Vagina (tissue), 2 donors: Measurements from ENCODE around the gene CHRM4. TPM values are rescaled to one million over a fixed set of nuclear protein-coding genes. Genes with fewer than 3 reads are reported as not detected.

Experiments used
- DNase-seq, 2 donors: peaks; one replicate each; pipeline ENCODE4 v3.0.0-alpha.2; 2017; ENCODE audit errors: extremely low spot score in 2 of 2
- H3K27ac ChIP-seq: fragments of 200-600 bp; sonication (generic); one replicate; pipeline ENCODE4 v1.5.1; 2019
- H3K27me3 ChIP-seq: fragments of 200-600 bp; sonication (generic); one replicate; pipeline ENCODE4 v1.5.1; 2019
- H3K36me3 ChIP-seq, 2 donors: fragments of 200-600 bp; sonication (generic); one replicate each; pipeline ENCODE4 v1.5.1; 2017 to 2019
- H3K4me1 ChIP-seq: fragments of 200-600 bp; sonication (generic); one replicate; pipeline ENCODE4 v1.5.1; 2019
- H3K4me3 ChIP-seq, 2 donors: fragments of 200-600 bp; sonication (generic); 1 replicate in 1 of 2; 2 replicates in 1 of 2; pipeline ENCODE4 v1.5.1; 2016 to 2019
- H3K9me3 ChIP-seq: fragments of 200-600 bp; sonication (generic); one replicate; pipeline ENCODE4 v1.5.1; 2019
- CTCF ChIP-seq, 3 experiments: fragments of 450-650 bp in 2 of 3; fragments of 200-600 bp in 1 of 3; sonication (generic) in 1 of 3; IDR thresholded peaks; one replicate each; pipeline ENCODE4 v1.5.1; 2017 to 2019; ENCODE audit warnings: antibody characterized with exemption in 3 of 3, mild to moderate bottlenecking in 2 of 3, moderate library complexity in 2 of 3
- POLR2A ChIP-seq, 2 donors: fragments of 450-650 bp; IDR thresholded peaks; one replicate each; pipeline ENCODE4 v1.6.1; 2017; ENCODE audit warnings: antibody characterized with exemption in 2 of 2, mild to moderate bottlenecking in 2 of 2, moderate library complexity in 2 of 2
- POLR2AphosphoS5 ChIP-seq, 2 donors: sonication (generic); formaldehyde crosslinking; IDR thresholded peaks; one replicate each; pipeline ENCODE4 v1.9.0; 2017; ENCODE audit warnings: antibody characterized with exemption in 2 of 2, mild to moderate bottlenecking in 2 of 2, low read depth in 1 of 2; ENCODE audit not compliant: insufficient read depth in 1 of 2
- intact Hi-C: fragments of 100-400 bp; cut with DNase I; formaldehyde crosslinking; loops from one replicate; pipeline ENCODE4 v1.15.1; 2023
- total RNA-seq: library from RNA; depleted of rRNA; stranded (reverse); fragments of >200 nt; gene quantifications from one replicate; pipeline ENCODE4 v1.2.3, GENCODE V29; 2016

Gene CHRM4
- total RNA-seq, 1 donor from 2014 or later: not detected

GRCh38 chr11:46404476-46405017, 13.0 kb upstream of the CHRM4 start:
- intact Hi-C loops: no loop called here
- no peak for TF ChIP-seq CTCF (IDR thresholded peaks at IDR 0.05)
- TF ChIP-seq POLR2AphosphoS5 (IDR thresholded peaks at IDR 0.05; ENCODE audit: insufficient read depth in 1 of 2, low read depth in 1 of 2): no peak
- TF ChIP-seq POLR2A (IDR thresholded peaks at IDR 0.05): no peak
- Histone ChIP-seq H3K36me3 (peaks cover 0 to 32% of the 10 kb centered on the region in 2 donors), H3K9me3 (no peaks in the 10 kb centered on the region), H3K4me1 (no peaks in the 10 kb centered on the region), H3K27me3 (no peaks in the 10 kb centered on the region), H3K4me3 (no peak overlapping the region), H3K27ac (no peak overlapping the region)
- no peak for DNase-seq

GRCh38 chr11:46402957-46403902, 11.7 kb upstream of the CHRM4 start:
- intact Hi-C loops: no loop called here
- TF ChIP-seq POLR2AphosphoS5 (IDR thresholded peaks at IDR 0.05; ENCODE audit: insufficient read depth in 1 of 2, low read depth in 1 of 2): no peak
- no peak for TF ChIP-seq POLR2A (IDR thresholded peaks at IDR 0.05)
- no peak for TF ChIP-seq CTCF (IDR thresholded peaks at IDR 0.05)
- no peaks in the 10 kb centered on the region for H3K4me1 ChIP-seq
- H3K4me3 ChIP-seq: no peak overlapping the region
- no peaks in the 10 kb centered on the region for H3K9me3 ChIP-seq
- no peak for DNase-seq
- no peaks in the 10 kb centered on the region for H3K27me3 ChIP-seq
- peaks cover 0 to 23% of the 10 kb centered on the region in 2 donors for H3K36me3 ChIP-seq
- no peak overlapping the region for H3K27ac ChIP-seq

- H3K36me3 ChIP-seq: peaks cover 0 to 20% of the 10 kb centered on the region in 2 donors
- intact Hi-C loops: no loop called here
Observed at GRCh38 chr11:46397526-46397925, 6.0 kb upstream of the CHRM4 start.

GRCh38 chr11:46393759-46394158, 2.2 kb upstream of the CHRM4 start:
- no peak overlapping the region for H3K27ac ChIP-seq
- no peak overlapping the region for H3K4me3 ChIP-seq
- H3K36me3 ChIP-seq: peaks cover 0 to 20% of the 10 kb centered on the region in 2 donors
- peaks cover 13% of the 10 kb centered on the region for H3K27me3 ChIP-seq
- DNase-seq: no peak
- intact Hi-C loops: loop anchor here (5.0 kb wide), 1 partner anchor 149 kb away; no protein-coding TSS in a partner anchor
- no peaks in the 10 kb centered on the region for H3K9me3 ChIP-seq
- TF ChIP-seq CTCF (IDR thresholded peaks at IDR 0.05) (no peak), POLR2A (IDR thresholded peaks at IDR 0.05) (no peak), POLR2AphosphoS5 (IDR thresholded peaks at IDR 0.05; ENCODE audit: insufficient read depth in 1 of 2, low read depth in 1 of 2) (no peak)
- H3K4me1 ChIP-seq: peaks cover 38% of the 10 kb centered on the region

More at GRCh38 chr11:46397526-46397925, 6.0 kb upstream of the CHRM4 start:
- H3K4me3 ChIP-seq: no peak overlapping the region
- no peaks in the 10 kb centered on the region for H3K9me3 ChIP-seq
- H3K27ac ChIP-seq: no peak overlapping the region
- DNase-seq: no peak
- H3K27me3 ChIP-seq: no peaks in the 10 kb centered on the region
- peaks cover 5% of the 10 kb centered on the region for H3K4me1 ChIP-seq
- TF ChIP-seq POLR2A (IDR thresholded peaks at IDR 0.05) (no peak), POLR2AphosphoS5 (IDR thresholded peaks at IDR 0.05; ENCODE audit: insufficient read depth in 1 of 2, low read depth in 1 of 2) (no peak), CTCF (IDR thresholded peaks at IDR 0.05) (no peak)
